GM10847 (cell line): ENCODE results near the gene DLEC1.

Experiments used
- POLR2A ChIP-seq: IDR thresholded peaks from 2 replicates; pipeline ENCODE4 v1.6.1; 2011; ENCODE audit not compliant: insufficient read length; ENCODE audit errors: extremely low read depth

The DLEC1 gene

GRCh38 chr3:38116471-38117162 lies 77.6 kb downstream of the DLEC1 start:
- no peak for TF ChIP-seq POLR2A

GRCh38 chr3:38117163-38117716 lies 78.2 kb downstream of the DLEC1 start:
- no peak for TF ChIP-seq POLR2A

GRCh38 chr3:38117748-38118420 lies 78.9 kb downstream of the DLEC1 start:
- peak; percentile 21 for TF ChIP-seq POLR2A

- TF ChIP-seq POLR2A: no peak
Measured at GRCh38 chr3:38118421-38119247, 79.6 kb downstream of the DLEC1 start.

- TF ChIP-seq POLR2A: no peak
Measured at GRCh38 chr3:38119248-38119544, 80.2 kb downstream of the DLEC1 start.

- TF ChIP-seq POLR2A: no peak
Measured at GRCh38 chr3:38119821-38120692, 81.0 kb downstream of the DLEC1 start.

- TF ChIP-seq POLR2A: no peak
Measured at GRCh38 chr3:38120693-38121450, 81.9 kb downstream of the DLEC1 start.

GRCh38 chr3:38121451-38121831 lies 82.4 kb downstream of the DLEC1 start:
- TF ChIP-seq POLR2A: no peak

- TF ChIP-seq POLR2A: no peak
Measured at GRCh38 chr3:38121832-38122461, 82.9 kb downstream of the DLEC1 start.

GRCh38 chr3:38122712-38123290 lies 83.8 kb downstream of the DLEC1 start:
- TF ChIP-seq POLR2A: no peak

GRCh38 chr3:38124324-38125122 lies 85.5 kb downstream of the DLEC1 start:
- TF ChIP-seq POLR2A: no peak

- no peak for TF ChIP-seq POLR2A
Measured at GRCh38 chr3:38125305-38126120, 86.5 kb downstream of the DLEC1 start.
